ENCODE data around the gene APOB. TPM values are rescaled to one million over a fixed set of nuclear protein-coding genes. Genes with fewer than 3 reads are reported as not detected.

The APOB gene
- total RNA-seq, 1 donor from 2014 or later = 9.1 TPM

GRCh38 chr2:21044694-21045371 lies 960 bp upstream of the APOB start:
- TF ChIP-seq, protein P1, sequence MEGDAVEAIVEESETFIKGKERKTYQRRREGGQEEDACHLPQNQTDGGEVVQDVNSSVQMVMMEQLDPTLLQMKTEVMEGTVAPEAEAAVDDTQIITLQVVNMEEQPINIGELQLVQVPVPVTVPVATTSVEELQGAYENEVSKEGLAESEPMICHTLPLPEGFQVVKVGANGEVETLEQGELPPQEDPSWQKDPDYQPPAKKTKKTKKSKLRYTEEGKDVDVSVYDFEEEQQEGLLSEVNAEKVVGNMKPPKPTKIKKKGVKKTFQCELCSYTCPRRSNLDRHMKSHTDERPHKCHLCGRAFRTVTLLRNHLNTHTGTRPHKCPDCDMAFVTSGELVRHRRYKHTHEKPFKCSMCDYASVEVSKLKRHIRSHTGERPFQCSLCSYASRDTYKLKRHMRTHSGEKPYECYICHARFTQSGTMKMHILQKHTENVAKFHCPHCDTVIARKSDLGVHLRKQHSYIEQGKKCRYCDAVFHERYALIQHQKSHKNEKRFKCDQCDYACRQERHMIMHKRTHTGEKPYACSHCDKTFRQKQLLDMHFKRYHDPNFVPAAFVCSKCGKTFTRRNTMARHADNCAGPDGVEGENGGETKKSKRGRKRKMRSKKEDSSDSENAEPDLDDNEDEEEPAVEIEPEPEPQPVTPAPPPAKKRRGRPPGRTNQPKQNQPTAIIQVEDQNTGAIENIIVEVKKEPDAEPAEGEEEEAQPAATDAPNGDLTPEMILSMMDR (IDR thresholded peaks at IDR 0.05; ENCODE audit: borderline replicate concordance) = no peak
- DNase-seq = no peak
- Histone ChIP-seq H3K9me3 (replicated peaks) (no peaks in the 10 kb centered on the region), H3K4me1 (peaks cover 22% of the 10 kb centered on the region), H3K27ac (replicated peaks) (no peak overlapping the region), H3K36me3 (no peaks in the 10 kb centered on the region), H3K4me3 (no peak overlapping the region), H3K27me3 (ENCODE audit: low read depth) (peaks cover 29% of the 10 kb centered on the region)
- intact Hi-C loops (cut with micrococcal nuclease) = no loop called here

- peak overlapping the region; percentile 74 for H3K27ac ChIP-seq (replicated peaks)
- H3K27me3 ChIP-seq (ENCODE audit: low read depth) = peaks cover 29% of the 10 kb centered on the region
- peak overlapping the region; percentile 56 for H3K4me3 ChIP-seq
- peaks cover 31% of the 10 kb centered on the region for H3K4me1 ChIP-seq
- DNase-seq = peak; percentile 71
- H3K36me3 ChIP-seq = no peaks in the 10 kb centered on the region
- no peaks in the 10 kb centered on the region for H3K9me3 ChIP-seq (replicated peaks)
- intact Hi-C loops (cut with micrococcal nuclease) = loop anchor here (2.0 kb wide), 1 partner anchor 76 kb away; no protein-coding TSS in a partner anchor
- TF ChIP-seq, protein P1 (IDR thresholded peaks at IDR 0.05; ENCODE audit: borderline replicate concordance) = peak; percentile 99
Observed at GRCh38 chr2:21042958-21043743, 722 bp downstream of the APOB start.

- Histone ChIP-seq H3K9me3 (replicated peaks) (no peaks in the 10 kb centered on the region), H3K4me1 (peaks cover 36% of the 10 kb centered on the region), H3K4me3 (peak overlapping the region; percentile 56), H3K27ac (replicated peaks) (peak overlapping the region; percentile 74), H3K27me3 (ENCODE audit: low read depth) (peaks cover 29% of the 10 kb centered on the region), H3K36me3 (no peaks in the 10 kb centered on the region)
- TF ChIP-seq, protein P1 (IDR thresholded peaks at IDR 0.05; ENCODE audit: borderline replicate concordance) = no peak
- intact Hi-C loops (cut with micrococcal nuclease) = loop anchor here (2.0 kb wide), 1 partner anchor 76 kb away; no protein-coding TSS in a partner anchor
- DNase-seq = no peak
Observed at GRCh38 chr2:21042708-21042957, 1.2 kb downstream of the APOB start.

DNA sequence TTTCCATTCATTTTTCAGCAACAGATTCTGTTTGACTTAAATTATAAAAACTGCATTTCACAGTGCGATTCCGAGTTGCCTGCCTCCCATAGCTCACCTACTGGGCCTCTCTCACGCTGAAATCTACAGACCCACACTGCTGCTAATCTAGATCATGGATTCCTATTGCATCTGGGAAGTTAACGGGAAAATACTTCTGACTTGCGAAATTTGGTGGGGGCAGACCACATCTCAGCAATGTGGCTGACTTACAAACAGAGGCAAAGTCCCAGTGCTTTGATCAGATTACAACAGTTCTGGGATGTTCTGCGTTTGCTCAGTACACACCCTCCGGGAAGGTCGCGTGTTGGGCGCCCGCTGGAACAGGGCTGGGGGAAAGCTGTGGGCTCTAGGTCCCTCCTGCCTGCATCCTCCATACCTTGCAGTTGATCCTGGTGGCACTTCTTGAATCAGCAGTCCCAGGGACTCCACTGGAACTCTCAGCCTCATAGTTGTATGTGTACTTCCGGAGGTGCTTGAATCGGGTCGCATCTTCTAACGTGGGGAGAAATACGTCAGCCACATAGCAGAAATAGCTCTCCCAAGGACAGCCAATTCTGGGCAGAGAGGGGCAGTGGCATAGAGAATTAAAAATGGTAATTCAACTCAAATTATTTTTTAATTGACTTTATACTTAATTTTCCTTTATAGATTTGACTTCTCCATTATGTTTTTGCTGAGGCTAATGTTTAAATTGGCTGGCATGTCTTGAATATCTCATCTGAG lies 1.7 kb downstream of the APOB start:
- DNase-seq = no peak
- Histone ChIP-seq H3K27ac (replicated peaks) (peak overlapping the region; percentile 74), H3K4me3 (peak overlapping the region; percentile 56), H3K27me3 (ENCODE audit: low read depth) (peaks cover 29% of the 10 kb centered on the region), H3K9me3 (replicated peaks) (no peaks in the 10 kb centered on the region), H3K4me1 (peaks cover 40% of the 10 kb centered on the region), H3K36me3 (no peaks in the 10 kb centered on the region)
- intact Hi-C loops (cut with micrococcal nuclease) = loop anchor here (2.0 kb wide), 1 partner anchor 77 kb away; no protein-coding TSS in a partner anchor
- TF ChIP-seq, protein P1 (IDR thresholded peaks at IDR 0.05; ENCODE audit: borderline replicate concordance) = no peak

DNA sequence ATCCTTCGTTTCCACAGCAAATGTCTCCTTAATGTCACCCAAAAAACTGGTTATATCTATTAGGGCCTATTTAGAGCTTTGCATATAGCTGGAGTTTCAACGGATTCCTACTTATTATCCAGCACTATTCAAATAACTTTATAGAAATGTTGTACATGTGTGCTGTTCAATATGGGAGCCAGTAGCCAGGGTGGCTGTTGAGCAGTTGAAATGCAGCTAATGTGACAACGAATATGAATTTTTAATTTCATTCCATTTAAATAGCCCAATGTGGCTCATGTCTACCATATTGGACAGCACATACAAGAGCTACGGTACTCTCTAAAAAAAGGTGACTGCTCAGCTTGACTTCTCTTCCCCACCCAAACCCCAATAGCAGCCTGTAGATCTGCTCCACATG lies 2.4 kb downstream of the APOB start:
- Histone ChIP-seq H3K27me3 (ENCODE audit: low read depth) (peaks cover 29% of the 10 kb centered on the region), H3K36me3 (peaks cover 3% of the 10 kb centered on the region), H3K4me3 (peak overlapping the region; percentile 56), H3K4me1 (peaks cover 47% of the 10 kb centered on the region), H3K27ac (replicated peaks) (peak overlapping the region; percentile 74), H3K9me3 (replicated peaks) (no peaks in the 10 kb centered on the region)
- TF ChIP-seq, protein P1 (IDR thresholded peaks at IDR 0.05; ENCODE audit: borderline replicate concordance) = no peak
- no peak for DNase-seq
- intact Hi-C loops (cut with micrococcal nuclease) = no loop called here

Data from left ventricle myocardium inferior (tissue), 1 donor.